ENCODE results near the gene HMG20A. TPM values are rescaled to one million over a fixed set of nuclear protein-coding genes. Genes with fewer than 3 reads are reported as not detected.
A peak's percentile ranks its signal among the peaks of the same experiment; 100 is the strongest.

Gene HMG20A
- total RNA-seq, 1 experiment from 2014 or later, result 54.0 TPM

DNA sequence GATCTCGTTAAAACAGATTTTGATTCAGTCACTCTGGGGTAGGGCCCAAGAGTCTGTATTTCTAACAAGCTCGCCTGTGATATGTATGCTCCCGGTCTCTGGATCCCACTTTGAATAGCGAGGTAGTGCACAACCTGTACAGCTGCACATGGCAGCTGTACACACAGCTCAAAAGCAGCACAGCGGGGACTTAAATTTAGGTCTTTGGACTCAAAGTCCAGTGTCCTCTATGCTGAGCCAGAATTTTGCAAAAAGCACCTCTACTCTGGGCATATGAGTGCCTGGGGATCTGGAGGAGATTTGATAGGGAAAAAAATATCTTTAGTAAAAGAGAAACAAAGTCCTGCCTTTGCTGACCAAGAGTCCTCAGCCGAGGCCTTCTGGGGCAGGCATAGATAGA, 83.1 kb downstream of the HMG20A start:
- Histone ChIP-seq H3K4me1 (ENCODE audit: control insufficient read depth, insufficient read depth, low read length) (peaks cover 56% of the 10 kb centered on the region), H3K4me3 (ENCODE audit: low read depth in 2 of 2, low read length in 2 of 2) (no peak overlapping the region), H3K27ac (ENCODE audit: low read length) (peak overlapping the region; percentile 64), H3K27me3 (ENCODE audit: control insufficient read depth, insufficient read depth, low read length) (no peaks in the 10 kb centered on the region), H3K36me3 (ENCODE audit: control insufficient read depth, insufficient read depth, low read length) (no peaks in the 10 kb centered on the region), H3K9me3 (ENCODE audit: control insufficient read depth, insufficient read depth, low read depth, low read length) (no peaks in the 10 kb centered on the region)
- no peak for ATAC-seq
- POLR2A ChIA-PET, result no interaction called here
- intact Hi-C loops (cut with micrococcal nuclease; ENCODE audit: unreplicated experiment), result no loop called here
- TF ChIP-seq, protein P1, sequence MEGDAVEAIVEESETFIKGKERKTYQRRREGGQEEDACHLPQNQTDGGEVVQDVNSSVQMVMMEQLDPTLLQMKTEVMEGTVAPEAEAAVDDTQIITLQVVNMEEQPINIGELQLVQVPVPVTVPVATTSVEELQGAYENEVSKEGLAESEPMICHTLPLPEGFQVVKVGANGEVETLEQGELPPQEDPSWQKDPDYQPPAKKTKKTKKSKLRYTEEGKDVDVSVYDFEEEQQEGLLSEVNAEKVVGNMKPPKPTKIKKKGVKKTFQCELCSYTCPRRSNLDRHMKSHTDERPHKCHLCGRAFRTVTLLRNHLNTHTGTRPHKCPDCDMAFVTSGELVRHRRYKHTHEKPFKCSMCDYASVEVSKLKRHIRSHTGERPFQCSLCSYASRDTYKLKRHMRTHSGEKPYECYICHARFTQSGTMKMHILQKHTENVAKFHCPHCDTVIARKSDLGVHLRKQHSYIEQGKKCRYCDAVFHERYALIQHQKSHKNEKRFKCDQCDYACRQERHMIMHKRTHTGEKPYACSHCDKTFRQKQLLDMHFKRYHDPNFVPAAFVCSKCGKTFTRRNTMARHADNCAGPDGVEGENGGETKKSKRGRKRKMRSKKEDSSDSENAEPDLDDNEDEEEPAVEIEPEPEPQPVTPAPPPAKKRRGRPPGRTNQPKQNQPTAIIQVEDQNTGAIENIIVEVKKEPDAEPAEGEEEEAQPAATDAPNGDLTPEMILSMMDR (IDR thresholded peaks at IDR 0.05), result no peak
- TF ChIP-seq SIN3A (IDR thresholded peaks at IDR 0.05; ENCODE audit: borderline replicate concordance, insufficient read depth, low read depth, low read length) (no peak), REST (IDR thresholded peaks at IDR 0.05; ENCODE audit: insufficient read depth in 1 of 2, low read depth in 2 of 2, low read length in 1 of 2) (no peak)
- CTCF ChIA-PET, result no interaction called here
- in situ Hi-C loops (cut with HindIII; ENCODE audit: low pct_unique_long_range_greater_than_20kb, low sequenced_read_pairs), result no loop called here
- DNase-seq (ENCODE audit: low read depth, low spot score), result no peak
- BruUV-seq (replicated peaks), result no TSS peak

DNA sequence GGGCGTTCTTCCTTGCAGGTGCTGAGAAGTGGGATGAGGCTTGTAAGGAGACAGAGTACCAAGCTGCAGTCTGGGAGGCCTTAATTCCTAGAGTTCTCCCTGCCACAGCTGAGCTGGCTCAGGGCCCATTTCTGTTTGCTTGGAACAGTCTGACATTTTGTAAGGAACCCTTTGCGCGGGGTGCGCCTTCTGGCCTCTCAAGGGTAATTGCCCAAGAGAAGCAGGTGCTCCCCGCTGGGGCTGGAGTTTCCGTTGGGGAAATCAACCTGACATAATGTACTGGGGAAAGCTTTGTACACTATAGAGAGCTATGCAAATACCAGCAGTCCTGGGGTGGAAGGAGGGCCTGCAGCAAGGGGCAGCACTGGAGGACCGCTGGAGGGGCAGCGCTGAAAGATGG, 83.6 kb downstream of the HMG20A start:
- ChIA-PET CTCF (no interaction called here), POLR2A (no interaction called here)
- intact Hi-C loops (cut with micrococcal nuclease; ENCODE audit: unreplicated experiment), result no loop called here
- H3K27me3 ChIP-seq (ENCODE audit: control insufficient read depth, insufficient read depth, low read length), result no peaks in the 10 kb centered on the region
- ATAC-seq (no peak), DNase-seq (ENCODE audit: low read depth, low spot score) (no peak)
- TF ChIP-seq REST (IDR thresholded peaks at IDR 0.05; ENCODE audit: insufficient read depth in 1 of 2, low read depth in 2 of 2, low read length in 1 of 2) (no peak), SIN3A (IDR thresholded peaks at IDR 0.05; ENCODE audit: borderline replicate concordance, insufficient read depth, low read depth, low read length) (no peak), POLR2AphosphoS5 (IDR thresholded peaks at IDR 0.05; ENCODE audit: low read depth, low read length) (no peak), TCF7L2 (IDR thresholded peaks at IDR 0.05; ENCODE audit: low read depth, low read length) (no peak)
- TF ChIP-seq, protein P1 (IDR thresholded peaks at IDR 0.05), result no peak
- BruUV-seq (replicated peaks), result no TSS peak
- no peak overlapping the region for H3K4me3 ChIP-seq (ENCODE audit: low read depth in 2 of 2, low read length in 2 of 2)
- peaks cover 53% of the 10 kb centered on the region for H3K4me1 ChIP-seq (ENCODE audit: control insufficient read depth, insufficient read depth, low read length)
- in situ Hi-C loops (cut with HindIII; ENCODE audit: low pct_unique_long_range_greater_than_20kb, low sequenced_read_pairs), result no loop called here
- no peaks in the 10 kb centered on the region for H3K36me3 ChIP-seq (ENCODE audit: control insufficient read depth, insufficient read depth, low read length)
- H3K9me3 ChIP-seq (ENCODE audit: control insufficient read depth, insufficient read depth, low read depth, low read length), result no peaks in the 10 kb centered on the region
- H3K27ac ChIP-seq (ENCODE audit: low read length), result no peak overlapping the region; the same call in 1 of the 2 replicates

All from Panc1 (cell line).